ENCODE data around the gene UBXN10. TPM values are rescaled to one million over a fixed set of nuclear protein-coding genes. Genes with fewer than 3 reads are reported as not detected.

The UBXN10 gene
- total and polyA plus RNA-seq, 2 of the 13 experiments (the other 11 are each of a cell fraction or from before 2014, with no cell fraction given), result 0.04 to 0.05 TPM

DNA sequence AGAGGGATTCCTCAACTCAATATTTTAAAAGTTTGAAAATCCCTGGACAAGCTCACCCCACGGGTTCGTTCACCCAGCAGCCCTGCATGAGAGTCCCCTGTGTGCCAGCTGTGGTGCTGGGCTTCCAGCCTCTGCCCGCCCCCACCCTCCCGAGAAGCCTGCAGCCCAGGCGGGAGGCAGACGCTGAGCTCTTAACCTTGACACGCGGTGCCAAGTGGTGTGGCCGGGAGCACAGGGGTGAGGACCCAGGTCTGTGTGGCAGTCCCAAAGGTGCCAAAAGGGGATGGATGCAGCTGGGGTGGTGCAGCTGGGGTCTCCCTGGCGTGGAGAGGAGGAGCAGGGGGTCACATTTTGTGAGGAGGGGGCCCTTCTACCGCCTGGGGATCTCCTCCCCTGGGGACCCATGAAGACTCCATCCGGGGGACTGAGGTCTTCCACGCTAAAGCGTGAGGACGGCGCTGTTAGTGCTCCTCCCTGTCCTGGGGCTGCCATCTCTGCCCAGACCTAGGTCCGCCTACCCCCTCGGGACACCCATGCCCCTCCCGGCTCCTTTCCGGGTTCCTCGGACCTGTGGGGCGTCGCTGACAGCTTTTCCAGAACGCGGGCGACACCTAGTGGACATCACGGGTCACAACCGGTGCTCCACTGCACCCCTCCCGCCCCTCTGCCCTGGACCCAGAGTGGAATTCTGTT, 33.8 kb upstream of the UBXN10 start (continued):
- TF ChIP-seq HIVEP1 (CRISPR knock-in tag; IDR thresholded peaks at IDR 0.05) (0 out of 2 replicates have a peak, but pooled peaks have one; percentile 15), MYC (CRISPR knock-in tag; IDR thresholded peaks at IDR 0.05; ENCODE audit: borderline replicate concordance) (peak; percentile 23; the same call in 1 of the 2 replicates), TRIM24 (CRISPR knock-in tag; IDR thresholded peaks at IDR 0.05) (no peak), CBX2 (IDR thresholded peaks at IDR 0.05; ENCODE audit: low read depth, low read length) (no peak), CBX2 (CRISPR knock-in tag; IDR thresholded peaks at IDR 0.05; ENCODE audit: low read depth) (no peak), ZNF75D (CRISPR knock-in tag; IDR thresholded peaks at IDR 0.05; ENCODE audit: borderline replicate concordance) (no peak), FOXP1 (IDR thresholded peaks at IDR 0.05) (no peak), FOXP1 (CRISPR knock-in tag; IDR thresholded peaks at IDR 0.05) (no peak), TOE1 (CRISPR knock-in tag; IDR thresholded peaks at IDR 0.05) (no peak), HDAC2 (CRISPR knock-in tag; IDR thresholded peaks at IDR 0.05) (no peak), PHB2 (IDR thresholded peaks at IDR 0.05; ENCODE audit: partially characterized antibody) (no peak), ZNF17 (CRISPR knock-in tag; IDR thresholded peaks at IDR 0.05) (no peak), DMAP1 (CRISPR knock-in tag; IDR thresholded peaks at IDR 0.05) (no peak), PATZ1 (CRISPR knock-in tag; IDR thresholded peaks at IDR 0.05) (peak; percentile 82)
- TF ChIP-seq, protein P1, sequence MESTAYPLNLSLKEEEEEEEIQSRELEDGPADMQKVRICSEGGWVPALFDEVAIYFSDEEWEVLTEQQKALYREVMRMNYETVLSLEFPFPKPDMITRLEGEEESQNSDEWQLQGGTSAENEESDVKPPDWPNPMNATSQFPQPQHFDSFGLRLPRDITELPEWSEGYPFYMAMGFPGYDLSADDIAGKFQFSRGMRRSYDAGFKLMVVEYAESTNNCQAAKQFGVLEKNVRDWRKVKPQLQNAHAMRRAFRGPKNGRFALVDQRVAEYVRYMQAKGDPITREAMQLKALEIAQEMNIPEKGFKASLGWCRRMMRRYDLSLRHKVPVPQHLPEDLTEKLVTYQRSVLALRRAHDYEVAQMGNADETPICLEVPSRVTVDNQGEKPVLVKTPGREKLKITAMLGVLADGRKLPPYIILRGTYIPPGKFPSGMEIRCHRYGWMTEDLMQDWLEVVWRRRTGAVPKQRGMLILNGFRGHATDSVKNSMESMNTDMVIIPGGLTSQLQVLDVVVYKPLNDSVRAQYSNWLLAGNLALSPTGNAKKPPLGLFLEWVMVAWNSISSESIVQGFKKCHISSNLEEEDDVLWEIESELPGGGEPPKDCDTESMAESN (CRISPR knock-in tag; conservative IDR thresholded peaks at IDR 0.05), result no peak
- TF ChIP-seq, protein P2, sequence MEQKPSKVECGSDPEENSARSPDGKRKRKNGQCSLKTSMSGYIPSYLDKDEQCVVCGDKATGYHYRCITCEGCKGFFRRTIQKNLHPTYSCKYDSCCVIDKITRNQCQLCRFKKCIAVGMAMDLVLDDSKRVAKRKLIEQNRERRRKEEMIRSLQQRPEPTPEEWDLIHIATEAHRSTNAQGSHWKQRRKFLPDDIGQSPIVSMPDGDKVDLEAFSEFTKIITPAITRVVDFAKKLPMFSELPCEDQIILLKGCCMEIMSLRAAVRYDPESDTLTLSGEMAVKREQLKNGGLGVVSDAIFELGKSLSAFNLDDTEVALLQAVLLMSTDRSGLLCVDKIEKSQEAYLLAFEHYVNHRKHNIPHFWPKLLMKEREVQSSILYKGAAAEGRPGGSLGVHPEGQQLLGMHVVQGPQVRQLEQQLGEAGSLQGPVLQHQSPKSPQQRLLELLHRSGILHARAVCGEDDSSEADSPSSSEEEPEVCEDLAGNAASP (CRISPR knock-in tag; IDR thresholded peaks at IDR 0.05; ENCODE audit: borderline replicate concordance), result no peak
- TF ChIP-seq, protein P3, sequence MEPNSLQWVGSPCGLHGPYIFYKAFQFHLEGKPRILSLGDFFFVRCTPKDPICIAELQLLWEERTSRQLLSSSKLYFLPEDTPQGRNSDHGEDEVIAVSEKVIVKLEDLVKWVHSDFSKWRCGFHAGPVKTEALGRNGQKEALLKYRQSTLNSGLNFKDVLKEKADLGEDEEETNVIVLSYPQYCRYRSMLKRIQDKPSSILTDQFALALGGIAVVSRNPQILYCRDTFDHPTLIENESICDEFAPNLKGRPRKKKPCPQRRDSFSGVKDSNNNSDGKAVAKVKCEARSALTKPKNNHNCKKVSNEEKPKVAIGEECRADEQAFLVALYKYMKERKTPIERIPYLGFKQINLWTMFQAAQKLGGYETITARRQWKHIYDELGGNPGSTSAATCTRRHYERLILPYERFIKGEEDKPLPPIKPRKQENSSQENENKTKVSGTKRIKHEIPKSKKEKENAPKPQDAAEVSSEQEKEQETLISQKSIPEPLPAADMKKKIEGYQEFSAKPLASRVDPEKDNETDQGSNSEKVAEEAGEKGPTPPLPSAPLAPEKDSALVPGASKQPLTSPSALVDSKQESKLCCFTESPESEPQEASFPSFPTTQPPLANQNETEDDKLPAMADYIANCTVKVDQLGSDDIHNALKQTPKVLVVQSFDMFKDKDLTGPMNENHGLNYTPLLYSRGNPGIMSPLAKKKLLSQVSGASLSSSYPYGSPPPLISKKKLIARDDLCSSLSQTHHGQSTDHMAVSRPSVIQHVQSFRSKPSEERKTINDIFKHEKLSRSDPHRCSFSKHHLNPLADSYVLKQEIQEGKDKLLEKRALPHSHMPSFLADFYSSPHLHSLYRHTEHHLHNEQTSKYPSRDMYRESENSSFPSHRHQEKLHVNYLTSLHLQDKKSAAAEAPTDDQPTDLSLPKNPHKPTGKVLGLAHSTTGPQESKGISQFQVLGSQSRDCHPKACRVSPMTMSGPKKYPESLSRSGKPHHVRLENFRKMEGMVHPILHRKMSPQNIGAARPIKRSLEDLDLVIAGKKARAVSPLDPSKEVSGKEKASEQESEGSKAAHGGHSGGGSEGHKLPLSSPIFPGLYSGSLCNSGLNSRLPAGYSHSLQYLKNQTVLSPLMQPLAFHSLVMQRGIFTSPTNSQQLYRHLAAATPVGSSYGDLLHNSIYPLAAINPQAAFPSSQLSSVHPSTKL (CRISPR knock-in tag; IDR thresholded peaks at IDR 0.05), result peak; percentile 35; the same call in 1 of the 2 replicates
- TF ChIP-seq, protein P4, sequence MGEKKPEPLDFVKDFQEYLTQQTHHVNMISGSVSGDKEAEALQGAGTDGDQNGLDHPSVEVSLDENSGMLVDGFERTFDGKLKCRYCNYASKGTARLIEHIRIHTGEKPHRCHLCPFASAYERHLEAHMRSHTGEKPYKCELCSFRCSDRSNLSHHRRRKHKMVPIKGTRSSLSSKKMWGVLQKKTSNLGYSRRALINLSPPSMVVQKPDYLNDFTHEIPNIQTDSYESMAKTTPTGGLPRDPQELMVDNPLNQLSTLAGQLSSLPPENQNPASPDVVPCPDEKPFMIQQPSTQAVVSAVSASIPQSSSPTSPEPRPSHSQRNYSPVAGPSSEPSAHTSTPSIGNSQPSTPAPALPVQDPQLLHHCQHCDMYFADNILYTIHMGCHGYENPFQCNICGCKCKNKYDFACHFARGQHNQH (CRISPR knock-in tag; IDR thresholded peaks at IDR 0.05), result 0 out of 2 replicates have a peak, but pooled peaks have one; percentile 50
